Uterus (tissue), 2 donors: ENCODE results near the gene MAN2A2.

Experiments used
- CTCF ChIP-seq, 4 experiments: fragments of 200-600 bp in 2 of 4; fragments of 450-650 bp in 2 of 4; sonication (generic) in 2 of 4; IDR thresholded peaks; one replicate each; pipeline ENCODE4 v1.5.1; 2016 to 2019; ENCODE audit warnings: antibody characterized with exemption in 4 of 4, mild to moderate bottlenecking in 2 of 4, moderate library complexity in 1 of 4
- POLR2A ChIP-seq, 2 donors: fragments of 450-650 bp; IDR thresholded peaks; one replicate each; pipeline ENCODE4 v1.6.1; 2016; ENCODE audit warnings: antibody characterized with exemption in 2 of 2, mild to moderate bottlenecking in 1 of 2, moderate library complexity in 1 of 2

- TF ChIP-seq CTCF (IDR thresholded peaks at IDR 0.05) (no peak), POLR2A (IDR thresholded peaks at IDR 0.05) (no peak)
Measured at GRCh38 chr15:90891346-90891949, 11.7 kb upstream of the MAN2A2 start.
